ENCODE data around the gene POC1B.

The POC1B gene

DNA sequence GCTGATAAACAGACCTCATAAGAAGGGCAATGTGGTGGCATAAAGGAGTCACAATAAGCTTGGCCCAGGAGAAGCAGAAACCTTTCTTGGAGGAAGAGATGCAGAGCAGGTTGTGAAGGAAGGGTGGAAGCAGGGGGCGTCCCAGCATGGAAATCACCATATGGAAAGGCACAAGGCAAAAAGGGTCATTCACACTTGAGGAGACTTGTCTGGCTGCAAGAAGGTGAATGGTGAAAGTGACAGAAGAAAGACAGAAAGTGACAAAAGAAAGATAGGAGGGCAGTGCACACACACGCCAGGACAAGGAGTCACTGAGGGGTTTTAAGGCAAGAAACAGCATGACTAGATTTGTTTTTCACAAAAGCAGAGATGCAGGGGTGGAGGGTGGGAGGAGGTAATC is 39.6 kb downstream of the POC1B start:
- H3K4me3 ChIP-seq (ENCODE audit: low read length), result no peak overlapping the region
- DNase-seq (ENCODE audit: low read depth), result no peak
- TF ChIP-seq CTCF (conservative IDR thresholded peaks at IDR 0.05; ENCODE audit: low read depth, low read length), result no peak

GRCh38 chr12:89484470-89484869 is 41.4 kb downstream of the POC1B start:
- H3K4me3 ChIP-seq (ENCODE audit: low read length), result no peak overlapping the region
- DNase-seq (ENCODE audit: low read depth), result peak; percentile 39
- no peak for TF ChIP-seq CTCF (conservative IDR thresholded peaks at IDR 0.05; ENCODE audit: low read depth, low read length)

GRCh38 chr12:89481213-89481914 is 44.5 kb downstream of the POC1B start:
- TF ChIP-seq CTCF (conservative IDR thresholded peaks at IDR 0.05; ENCODE audit: low read depth, low read length), result no peak
- no peak for DNase-seq (ENCODE audit: low read depth)

GRCh38 chr12:89479982-89480381 is 45.9 kb downstream of the POC1B start:
- no peak for DNase-seq (ENCODE audit: low read depth)
- H3K4me3 ChIP-seq (ENCODE audit: low read length), result no peak overlapping the region

More at GRCh38 chr12:89481213-89481914, 44.5 kb downstream of the POC1B start:
- no peak overlapping the region for H3K4me3 ChIP-seq (ENCODE audit: low read length)

GRCh38 chr12:89477633-89478279 is 48.1 kb downstream of the POC1B start:
- no peak for DNase-seq (ENCODE audit: low read depth)
- H3K4me3 ChIP-seq (ENCODE audit: low read length), result no peak overlapping the region
- no peak for TF ChIP-seq CTCF (conservative IDR thresholded peaks at IDR 0.05; ENCODE audit: low read depth, low read length)

More at GRCh38 chr12:89479982-89480381, 45.9 kb downstream of the POC1B start:
- TF ChIP-seq CTCF (conservative IDR thresholded peaks at IDR 0.05; ENCODE audit: low read depth, low read length), result no peak

DNA sequence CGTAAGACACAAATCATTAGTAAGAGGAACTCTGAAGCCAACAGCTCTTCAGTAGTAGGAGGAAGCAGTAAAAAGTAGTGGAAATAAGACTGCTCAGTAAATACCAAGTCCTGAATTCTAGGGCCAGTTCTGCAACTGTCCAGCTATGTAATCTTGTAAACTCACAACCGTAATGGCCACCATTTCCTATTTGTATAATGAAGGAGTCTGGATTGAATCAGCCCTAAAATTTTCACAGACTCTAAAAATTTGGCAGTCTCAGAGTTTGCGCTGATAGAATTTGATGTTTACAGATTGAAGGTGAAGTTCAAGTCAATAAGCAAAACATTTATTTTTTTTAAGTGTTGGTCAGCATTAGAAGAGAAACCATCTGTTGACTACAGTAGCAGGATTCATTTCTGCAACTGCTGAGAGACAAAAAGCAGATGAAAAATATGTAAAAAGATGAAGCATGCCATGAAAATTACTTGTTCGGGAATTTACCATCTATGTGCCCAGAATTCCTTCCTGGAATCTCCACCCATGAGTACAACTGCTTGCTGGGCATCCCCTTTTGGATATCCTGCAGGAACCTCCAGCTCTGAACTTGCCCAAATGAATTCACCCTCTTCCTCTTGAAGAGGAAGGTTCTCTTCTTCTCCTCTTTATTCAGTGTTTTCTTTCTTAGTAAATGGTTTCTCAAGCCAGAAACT is 48.8 kb downstream of the POC1B start:
- no peak for TF ChIP-seq CTCF (conservative IDR thresholded peaks at IDR 0.05; ENCODE audit: low read depth, low read length)
- H3K4me3 ChIP-seq (ENCODE audit: low read length), result no peak overlapping the region
- DNase-seq (ENCODE audit: low read depth), result no peak
